ENCODE results near the gene HTRA1.

DNA sequence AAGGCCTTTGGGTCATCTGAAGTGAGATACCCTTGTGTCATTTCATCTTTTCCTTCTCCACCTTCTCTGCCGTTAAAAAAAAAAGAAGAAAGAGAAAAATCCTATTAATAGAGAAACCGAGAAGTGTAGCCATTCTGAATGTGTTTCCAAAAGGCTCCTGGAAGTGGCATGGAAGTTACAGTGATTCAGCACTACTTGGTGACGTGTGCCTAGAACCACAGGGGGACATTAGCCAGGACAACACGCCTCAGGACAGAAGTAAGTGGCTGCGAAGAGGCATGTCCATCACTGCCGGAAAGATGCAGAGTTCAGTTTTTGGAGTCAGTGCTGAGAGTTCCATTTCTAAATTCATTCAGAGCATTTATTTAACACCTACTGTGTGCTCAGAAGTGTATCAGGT is 6.3 kb downstream of the HTRA1 start:
- TF ChIP-seq, protein P1, sequence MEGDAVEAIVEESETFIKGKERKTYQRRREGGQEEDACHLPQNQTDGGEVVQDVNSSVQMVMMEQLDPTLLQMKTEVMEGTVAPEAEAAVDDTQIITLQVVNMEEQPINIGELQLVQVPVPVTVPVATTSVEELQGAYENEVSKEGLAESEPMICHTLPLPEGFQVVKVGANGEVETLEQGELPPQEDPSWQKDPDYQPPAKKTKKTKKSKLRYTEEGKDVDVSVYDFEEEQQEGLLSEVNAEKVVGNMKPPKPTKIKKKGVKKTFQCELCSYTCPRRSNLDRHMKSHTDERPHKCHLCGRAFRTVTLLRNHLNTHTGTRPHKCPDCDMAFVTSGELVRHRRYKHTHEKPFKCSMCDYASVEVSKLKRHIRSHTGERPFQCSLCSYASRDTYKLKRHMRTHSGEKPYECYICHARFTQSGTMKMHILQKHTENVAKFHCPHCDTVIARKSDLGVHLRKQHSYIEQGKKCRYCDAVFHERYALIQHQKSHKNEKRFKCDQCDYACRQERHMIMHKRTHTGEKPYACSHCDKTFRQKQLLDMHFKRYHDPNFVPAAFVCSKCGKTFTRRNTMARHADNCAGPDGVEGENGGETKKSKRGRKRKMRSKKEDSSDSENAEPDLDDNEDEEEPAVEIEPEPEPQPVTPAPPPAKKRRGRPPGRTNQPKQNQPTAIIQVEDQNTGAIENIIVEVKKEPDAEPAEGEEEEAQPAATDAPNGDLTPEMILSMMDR (conservative IDR thresholded peaks at IDR 0.05 in 1 of 2, IDR thresholded peaks at IDR 0.05 in 1 of 2; ENCODE audit: low read depth in 1 of 2, low read length in 2 of 2) = no peak
- TF ChIP-seq EZH2 (IDR thresholded peaks at IDR 0.05; ENCODE audit: low read length, missing control alignments) = no peak
